Fibroblast of pulmonary artery (primary cell): ENCODE results near the gene NOL6.

Experiments
- DNase-seq: peaks from one replicate; pipeline ENCODE4 v3.0.0-alpha.2; 2010; ENCODE audit warnings: low read depth
- H3K4me3 ChIP-seq: replicated peaks from 2 replicates; pipeline ENCODE4 v1.5.1; 2011; ENCODE audit warnings: low read depth, mild to moderate bottlenecking, control low read depth, low read length, moderate library complexity
- TF ChIP-seq, protein P1 (sequence below): IDR thresholded peaks from 2 replicates; pipeline ENCODE4 v1.5.1; 2011; ENCODE audit warnings: mild to moderate bottlenecking, control low read depth, low read length, inconsistent platforms; ENCODE audit errors: missing control alignments

The NOL6 gene

DNA sequence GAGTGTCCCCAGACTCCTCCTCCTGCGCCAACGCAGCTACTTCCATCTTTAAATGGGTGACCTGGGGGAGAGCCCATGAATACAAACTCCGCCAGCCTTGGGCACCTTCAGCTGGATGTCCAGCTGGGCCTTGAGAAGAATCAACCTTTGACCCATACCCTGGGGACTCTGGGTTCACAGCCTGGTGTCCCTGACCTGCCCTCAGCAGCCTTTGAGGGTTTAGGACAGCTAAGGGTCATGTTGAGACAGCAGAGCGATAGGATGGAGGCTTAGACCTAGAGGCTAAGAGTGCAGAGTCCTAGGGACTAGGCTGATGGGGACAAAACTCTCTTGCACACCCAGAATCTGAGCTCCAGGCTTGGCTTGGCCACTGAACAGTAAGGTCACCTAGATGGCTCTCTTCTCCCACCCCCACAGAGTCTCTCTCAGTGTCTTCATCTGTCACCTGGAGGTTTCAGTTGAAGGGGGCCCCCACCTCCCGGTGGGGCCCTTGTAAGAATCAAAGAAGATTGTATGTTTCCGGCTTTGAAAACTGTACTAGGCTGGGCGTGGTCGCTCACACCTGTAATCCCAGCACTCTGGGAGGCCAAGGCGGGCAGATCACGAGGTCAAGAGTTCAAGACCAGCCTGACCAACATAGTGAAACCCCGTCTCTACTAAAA is 19.6 kb downstream of the NOL6 start:
- no peak overlapping the region for H3K4me3 ChIP-seq
- TF ChIP-seq, protein P1, sequence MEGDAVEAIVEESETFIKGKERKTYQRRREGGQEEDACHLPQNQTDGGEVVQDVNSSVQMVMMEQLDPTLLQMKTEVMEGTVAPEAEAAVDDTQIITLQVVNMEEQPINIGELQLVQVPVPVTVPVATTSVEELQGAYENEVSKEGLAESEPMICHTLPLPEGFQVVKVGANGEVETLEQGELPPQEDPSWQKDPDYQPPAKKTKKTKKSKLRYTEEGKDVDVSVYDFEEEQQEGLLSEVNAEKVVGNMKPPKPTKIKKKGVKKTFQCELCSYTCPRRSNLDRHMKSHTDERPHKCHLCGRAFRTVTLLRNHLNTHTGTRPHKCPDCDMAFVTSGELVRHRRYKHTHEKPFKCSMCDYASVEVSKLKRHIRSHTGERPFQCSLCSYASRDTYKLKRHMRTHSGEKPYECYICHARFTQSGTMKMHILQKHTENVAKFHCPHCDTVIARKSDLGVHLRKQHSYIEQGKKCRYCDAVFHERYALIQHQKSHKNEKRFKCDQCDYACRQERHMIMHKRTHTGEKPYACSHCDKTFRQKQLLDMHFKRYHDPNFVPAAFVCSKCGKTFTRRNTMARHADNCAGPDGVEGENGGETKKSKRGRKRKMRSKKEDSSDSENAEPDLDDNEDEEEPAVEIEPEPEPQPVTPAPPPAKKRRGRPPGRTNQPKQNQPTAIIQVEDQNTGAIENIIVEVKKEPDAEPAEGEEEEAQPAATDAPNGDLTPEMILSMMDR = no peak
- DNase-seq = no peak

DNA sequence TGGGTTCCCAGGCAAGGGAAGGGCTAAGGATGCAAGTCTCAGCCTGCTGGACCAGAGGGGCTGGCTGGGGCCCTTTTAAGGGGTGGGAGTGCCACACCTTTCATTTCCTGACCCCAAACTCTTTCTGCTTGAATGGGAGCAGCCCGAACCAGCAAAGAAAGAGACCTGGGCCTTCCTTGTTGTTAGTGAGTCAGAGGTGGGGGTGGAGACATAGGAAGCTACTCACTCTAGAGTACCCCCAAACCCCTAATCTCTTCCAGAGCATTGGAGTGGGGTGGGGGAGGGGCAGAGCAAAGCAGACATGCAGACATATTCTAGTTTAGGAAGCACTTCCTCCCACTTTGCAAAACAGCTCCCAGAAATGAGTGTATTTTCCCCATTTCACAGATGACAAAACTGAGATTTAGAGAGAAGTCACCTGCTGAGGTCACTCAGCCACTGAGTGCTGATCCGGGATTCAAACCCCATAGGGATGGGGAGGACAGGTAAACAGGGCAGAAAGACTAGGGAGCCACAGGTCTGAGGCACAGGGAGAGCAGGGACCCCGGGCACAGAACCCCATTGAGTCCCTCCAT is 20.4 kb downstream of the NOL6 start:
- DNase-seq = no peak
- TF ChIP-seq, protein P1 = no peak
- H3K4me3 ChIP-seq = no peak overlapping the region

DNA sequence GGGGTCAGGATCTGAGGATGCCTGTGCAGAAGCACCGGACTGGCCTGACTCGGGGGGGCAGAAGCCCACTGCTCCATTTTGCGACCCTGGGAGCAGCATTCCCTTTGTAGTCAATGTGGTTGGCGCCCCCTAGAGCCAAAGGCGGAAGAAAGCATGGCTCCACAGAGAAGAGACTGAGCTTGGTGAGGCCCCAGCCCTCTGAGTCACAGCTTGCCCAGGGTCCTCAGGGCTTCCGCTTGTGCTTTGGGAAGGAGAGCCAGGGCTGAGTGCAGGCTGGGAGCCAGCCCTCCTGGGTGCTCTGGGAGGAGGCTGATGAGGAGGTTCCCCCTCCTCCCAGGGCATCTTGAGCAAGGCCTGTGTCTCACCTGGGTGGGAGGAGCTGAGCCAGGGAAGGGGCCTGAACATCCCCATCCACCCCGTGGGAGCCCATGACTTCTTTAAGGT is 20.9 kb downstream of the NOL6 start:
- DNase-seq = peak; percentile 85
- TF ChIP-seq, protein P1 = peak; percentile 89
- H3K4me3 ChIP-seq = no peak overlapping the region

- no peak for DNase-seq
- H3K4me3 ChIP-seq = no peak overlapping the region
- TF ChIP-seq, protein P1 = no peak
These were observed 23.0 kb downstream of the NOL6 start for GRCh38 chr9:33450621-33451146.

- no peak for DNase-seq
- no peak overlapping the region for H3K4me3 ChIP-seq
- TF ChIP-seq, protein P1 = no peak
These were observed 24.0 kb downstream of the NOL6 start for GRCh38 chr9:33449715-33450114.

DNA sequence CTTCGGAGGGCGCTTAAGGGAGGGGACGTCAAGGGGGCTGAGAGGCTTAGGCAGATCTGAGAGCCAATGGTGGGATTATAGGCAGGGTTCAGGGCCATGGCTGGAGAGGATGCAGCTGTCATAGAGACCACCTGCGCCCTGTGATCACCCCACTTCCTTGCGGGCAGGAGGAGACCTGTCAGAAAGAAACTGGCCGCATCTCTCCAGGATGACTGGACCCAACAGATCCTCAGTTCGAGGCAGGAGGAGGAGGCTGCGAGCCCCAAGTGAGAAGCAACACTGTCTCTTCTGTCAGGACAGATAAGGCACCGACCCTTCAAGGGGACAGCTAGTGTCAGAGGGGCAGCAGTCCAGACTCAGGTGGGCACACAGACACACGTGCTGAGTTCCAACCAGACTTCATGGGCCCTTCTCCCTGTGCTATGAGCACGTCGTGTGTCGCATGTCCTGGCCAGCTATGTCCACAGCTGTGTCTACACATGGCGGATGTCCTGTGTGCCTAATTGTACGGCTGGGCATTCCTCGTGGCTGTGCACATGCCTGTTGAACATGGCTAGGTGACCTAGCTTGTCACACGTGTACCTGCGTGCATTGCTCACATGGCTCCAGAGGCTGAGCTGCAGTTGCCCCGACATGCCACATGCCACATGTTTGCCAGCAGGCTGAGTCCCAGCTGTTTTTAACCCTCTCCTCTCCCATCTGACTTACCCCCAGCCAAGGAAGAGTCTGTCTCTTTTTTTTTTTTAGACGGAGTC is 25.7 kb downstream of the NOL6 start:
- H3K4me3 ChIP-seq = peak overlapping the region; percentile 30
- DNase-seq = no peak
- TF ChIP-seq, protein P1 = no peak
